ENCODE measurements around the gene TMTC2. TPM values are rescaled to one million over a fixed set of nuclear protein-coding genes. Genes with fewer than 3 reads are reported as not detected.

Gene TMTC2
- total RNA-seq, 2 donors from 2014 or later: 5.5 to 7.1 TPM

GRCh38 chr12:82866227-82866775, 179.6 kb downstream of the TMTC2 start:
- DNase-seq (ENCODE audit: low spot score): no peak
- intact Hi-C loops (cut with DNase I): no loop called here

- intact Hi-C loops (cut with DNase I): no loop called here
- DNase-seq (ENCODE audit: low spot score): no peak
These were observed 180.2 kb downstream of the TMTC2 start for GRCh38 chr12:82866946-82867345.

- DNase-seq (ENCODE audit: low spot score): no peak
- intact Hi-C loops (cut with DNase I): no loop called here
These were observed 181.2 kb downstream of the TMTC2 start for GRCh38 chr12:82867762-82868500.

- intact Hi-C loops (cut with DNase I): no loop called here
- DNase-seq (ENCODE audit: low spot score): no peak
These were observed 184.2 kb downstream of the TMTC2 start for GRCh38 chr12:82870771-82871377.

- intact Hi-C loops (cut with DNase I): no loop called here
These were observed 185.4 kb downstream of the TMTC2 start for GRCh38 chr12:82872088-82872487.

GRCh38 chr12:82873309-82873708, 186.6 kb downstream of the TMTC2 start:
- intact Hi-C loops (cut with DNase I): no loop called here
- no peak for DNase-seq (ENCODE audit: low spot score)

More at GRCh38 chr12:82872088-82872487, 185.4 kb downstream of the TMTC2 start:
- no peak for DNase-seq (ENCODE audit: low spot score)

GRCh38 chr12:82873951-82874350, 187.2 kb downstream of the TMTC2 start:
- intact Hi-C loops (cut with DNase I): no loop called here
- no peak for DNase-seq (ENCODE audit: low spot score)

- intact Hi-C loops (cut with DNase I): no loop called here
- no peak for DNase-seq (ENCODE audit: low spot score)
These were observed 188.2 kb downstream of the TMTC2 start for GRCh38 chr12:82874945-82875344.

GRCh38 chr12:82876075-82876474, 189.4 kb downstream of the TMTC2 start:
- intact Hi-C loops (cut with DNase I): no loop called here
- no peak for DNase-seq (ENCODE audit: low spot score)

GRCh38 chr12:82877963-82878362, 191.3 kb downstream of the TMTC2 start:
- intact Hi-C loops (cut with DNase I): loop anchor here in 1 of 2 donors (1.0 kb wide), 1 partner anchor 11 kb away; no protein-coding TSS in a partner anchor
- no peak for DNase-seq (ENCODE audit: low spot score)

- intact Hi-C loops (cut with DNase I): no loop called here
- no peak for DNase-seq (ENCODE audit: low spot score)
These were observed 193.8 kb downstream of the TMTC2 start for GRCh38 chr12:82880442-82880901.

GRCh38 chr12:82883394-82884355, 197.0 kb downstream of the TMTC2 start:
- intact Hi-C loops (cut with DNase I): no loop called here
- no peak for DNase-seq (ENCODE audit: low spot score)

- intact Hi-C loops (cut with DNase I): no loop called here
- no peak for DNase-seq (ENCODE audit: low spot score)
These were observed 200.1 kb downstream of the TMTC2 start for GRCh38 chr12:82886671-82887340.

- no peak for DNase-seq (ENCODE audit: low spot score)
- intact Hi-C loops (cut with DNase I): no loop called here
These were observed 207.2 kb downstream of the TMTC2 start for GRCh38 chr12:82893896-82894295.

GRCh38 chr12:82896277-82896676, 209.6 kb downstream of the TMTC2 start:
- intact Hi-C loops (cut with DNase I): no loop called here

GRCh38 chr12:82896979-82897378, 210.3 kb downstream of the TMTC2 start:
- DNase-seq (ENCODE audit: low spot score): no peak
- intact Hi-C loops (cut with DNase I): no loop called here

More at GRCh38 chr12:82896277-82896676, 209.6 kb downstream of the TMTC2 start:
- DNase-seq (ENCODE audit: low spot score): no peak

- DNase-seq (ENCODE audit: low spot score): no peak
- intact Hi-C loops (cut with DNase I): no loop called here
These were observed 211.7 kb downstream of the TMTC2 start for GRCh38 chr12:82898441-82898840.

- intact Hi-C loops (cut with DNase I): no loop called here
- no peak for DNase-seq (ENCODE audit: low spot score)
These were observed 217.6 kb downstream of the TMTC2 start for GRCh38 chr12:82904219-82904790.
